Astrocyte (in vitro differentiated cells and primary cell): ENCODE data around the gene PEX26.

ENCODE experiments used
- EZH2 ChIP-seq: IDR thresholded peaks from 2 replicates; pipeline ENCODE4 v1.6.1; 2012; ENCODE audit warnings: mild to moderate bottlenecking, low read length, inconsistent platforms; ENCODE audit not compliant: insufficient read depth
- TF ChIP-seq, protein P1 (sequence below): IDR thresholded peaks from 2 replicates; pipeline ENCODE4 v1.5.1; 2011; ENCODE audit warnings: low read depth, mild to moderate bottlenecking, inconsistent platforms, low read length, moderate library complexity; ENCODE audit not compliant: insufficient read depth

- TF ChIP-seq, protein P1, sequence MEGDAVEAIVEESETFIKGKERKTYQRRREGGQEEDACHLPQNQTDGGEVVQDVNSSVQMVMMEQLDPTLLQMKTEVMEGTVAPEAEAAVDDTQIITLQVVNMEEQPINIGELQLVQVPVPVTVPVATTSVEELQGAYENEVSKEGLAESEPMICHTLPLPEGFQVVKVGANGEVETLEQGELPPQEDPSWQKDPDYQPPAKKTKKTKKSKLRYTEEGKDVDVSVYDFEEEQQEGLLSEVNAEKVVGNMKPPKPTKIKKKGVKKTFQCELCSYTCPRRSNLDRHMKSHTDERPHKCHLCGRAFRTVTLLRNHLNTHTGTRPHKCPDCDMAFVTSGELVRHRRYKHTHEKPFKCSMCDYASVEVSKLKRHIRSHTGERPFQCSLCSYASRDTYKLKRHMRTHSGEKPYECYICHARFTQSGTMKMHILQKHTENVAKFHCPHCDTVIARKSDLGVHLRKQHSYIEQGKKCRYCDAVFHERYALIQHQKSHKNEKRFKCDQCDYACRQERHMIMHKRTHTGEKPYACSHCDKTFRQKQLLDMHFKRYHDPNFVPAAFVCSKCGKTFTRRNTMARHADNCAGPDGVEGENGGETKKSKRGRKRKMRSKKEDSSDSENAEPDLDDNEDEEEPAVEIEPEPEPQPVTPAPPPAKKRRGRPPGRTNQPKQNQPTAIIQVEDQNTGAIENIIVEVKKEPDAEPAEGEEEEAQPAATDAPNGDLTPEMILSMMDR = no peak
- no peak for TF ChIP-seq EZH2
These were observed 53.1 kb downstream of the PEX26 start for GRCh38 chr22:18130699-18131429.
